Endothelial cell of umbilical vein (primary cell): ENCODE measurements around the gene SMARCAL1. TPM values are rescaled to one million over a fixed set of nuclear protein-coding genes. Genes with fewer than 3 reads are reported as not detected.

Source experiments
- BruUV-seq: library from RNA; stranded (reverse); fragments of 400-500 nt; replicated peaks from 2 replicates; lab custom pipeline; 2021; lab: Mats Ljungman, UMichigan
- CTCF ChIA-PET: fragments of 300-600, 350-600 bp; sonication (Branson Sonifier 250); formaldehyde crosslinking; loops from one replicate; lab custom pipeline; 2021; ENCODE audit warnings: antibody characterized with exemption, inconsistent platforms; lab: Charles Lee
- POLR2A ChIA-PET: fragments of 300-600, 350-600 bp; sonication (Branson Sonifier 250); formaldehyde crosslinking; loops from one replicate; lab custom pipeline; 2021; ENCODE audit warnings: antibody characterized with exemption, inconsistent platforms; lab: Charles Lee
- DNase-seq: peaks from one replicate; pipeline ENCODE4 v3.0.0-alpha.2; 2011; ENCODE audit warnings: low read depth, low spot score
- FAIRE-seq: peaks from 2 replicates; lab custom pipeline; 2011; peaks lifted over from hg19 to GRCh38; lab: Jason Lieb, UNC
- H2AFZ ChIP-seq: 2 replicates; pipeline ENCODE4 v1.6.0; 2012; ENCODE audit warnings: low read depth, low read length, control low read depth, inconsistent platforms
- H3K27ac ChIP-seq: 2 replicates; pipeline ENCODE4 v1.5.1; 2011; ENCODE audit warnings: low read depth, mild to moderate bottlenecking, control low read depth, low read length, moderate library complexity; ENCODE audit not compliant: insufficient read depth
- H3K27me3 ChIP-seq, 2 experiments: 2 replicates each; pipeline versions ENCODE4 v1.6.0 to v1.6.1; 2011; ENCODE audit warnings: low read length in 2 of 2, mixed read lengths in 1 of 2; ENCODE audit not compliant: control insufficient read depth in 2 of 2, insufficient read depth in 2 of 2
- H3K36me3 ChIP-seq, 2 experiments: 2 replicates in 1 of 2; 3 replicates in 1 of 2; pipeline ENCODE4 v1.5.1; 2011; ENCODE audit warnings: low read length in 2 of 2, mild to moderate bottlenecking in 1 of 2, moderate library complexity in 1 of 2; ENCODE audit not compliant: control insufficient read depth in 2 of 2, insufficient read depth in 2 of 2; ENCODE audit errors: extremely low read depth in 1 of 2
- H3K4me1 ChIP-seq: 3 replicates; pipeline ENCODE4 v1.5.1; 2011; ENCODE audit warnings: mild to moderate bottlenecking, low read length; ENCODE audit not compliant: control insufficient read depth, insufficient read depth; ENCODE audit errors: extremely low read depth
- H3K4me2 ChIP-seq: 2 replicates; pipeline ENCODE4 v1.6.1; 2011; ENCODE audit warnings: low read length, control low read depth, mixed read lengths; ENCODE audit not compliant: insufficient read depth
- H3K4me3 ChIP-seq, 3 experiments: fragments of 200-600 bp in 1 of 3; sonication (generic), shearing (Covaris generic) in 1 of 3; replicated peaks in 1 of 3; 2 replicates each; pipeline ENCODE4 v1.5.1; 2011 to 2016; ENCODE audit warnings: control low read depth in 3 of 3, low read length in 3 of 3, mild to moderate bottlenecking in 2 of 3, inconsistent platforms in 1 of 3, low read depth in 1 of 3, moderate library complexity in 1 of 3; ENCODE audit not compliant: insufficient read depth in 1 of 3
- H3K79me2 ChIP-seq: 2 replicates; pipeline ENCODE4 v1.6.0; 2012; ENCODE audit warnings: low read length, inconsistent platforms; ENCODE audit not compliant: control insufficient read depth, insufficient read depth
- H3K9ac ChIP-seq: replicated peaks from 2 replicates; pipeline ENCODE3; 2011; ENCODE audit warnings: low read length, control low read depth; ENCODE audit not compliant: insufficient read depth; ENCODE audit errors: extremely low read depth
- H3K9me1 ChIP-seq: replicated peaks from 3 replicates; pipeline ENCODE4 v1.6.0; 2011; ENCODE audit warnings: mild to moderate bottlenecking, low read length; ENCODE audit not compliant: control insufficient read depth, insufficient read depth; ENCODE audit errors: extremely low read depth
- H3K9me3 ChIP-seq: replicated peaks from 2 replicates; pipeline ENCODE4 v1.5.1; 2012; ENCODE audit warnings: low read length, inconsistent platforms; ENCODE audit not compliant: control insufficient read depth, insufficient read depth
- H4K20me1 ChIP-seq: replicated peaks from 2 replicates; pipeline ENCODE3; 2011; ENCODE audit warnings: mild to moderate bottlenecking, low read length; ENCODE audit not compliant: control insufficient read depth, insufficient read depth; ENCODE audit errors: extremely low read depth
- CTCF ChIP-seq, 2 donors: IDR thresholded peaks; 1 replicate in 1 of 2; 2 replicates in 1 of 2; pipeline ENCODE4 v1.5.1; 2011; ENCODE audit warnings: low read length in 2 of 2, mild to moderate bottlenecking in 2 of 2, moderate library complexity in 2 of 2, control low read depth in 1 of 2, inconsistent platforms in 1 of 2, low read depth in 1 of 2; ENCODE audit not compliant: insufficient read depth in 1 of 2; ENCODE audit errors: extremely low read depth in 1 of 2
- EZH2 ChIP-seq: IDR thresholded peaks from 2 replicates; pipeline ENCODE4 v1.6.1; 2012; ENCODE audit warnings: borderline replicate concordance, low read depth, mild to moderate bottlenecking, moderate library complexity, low read length, inconsistent platforms; ENCODE audit not compliant: severe bottlenecking
- FOS ChIP-seq: IDR thresholded peaks from 2 replicates; pipeline ENCODE4 v1.6.1; 2011; ENCODE audit warnings: mild to moderate bottlenecking, low read length, moderate library complexity, borderline replicate concordance; ENCODE audit not compliant: insufficient read depth
- GATA2 ChIP-seq: IDR thresholded peaks from 2 replicates; pipeline ENCODE4 v1.7.0; 2011; ENCODE audit warnings: low read depth, mild to moderate bottlenecking, moderate library complexity, mixed read lengths, low read length; ENCODE audit not compliant: insufficient read length, insufficient read depth
- JUN ChIP-seq: IDR thresholded peaks from 2 replicates; pipeline ENCODE4 v1.6.1; 2011; ENCODE audit warnings: borderline replicate concordance, low read depth; ENCODE audit not compliant: insufficient read length, insufficient read depth
- MAX ChIP-seq: IDR thresholded peaks from 2 replicates; pipeline ENCODE4 v1.6.1; 2011; ENCODE audit not compliant: insufficient read depth, insufficient read length
- MYC ChIP-seq: IDR thresholded peaks from one replicate; pipeline ENCODE4 v1.6.1; 2011; ENCODE audit warnings: mild to moderate bottlenecking, low read depth, low read length
- POLR2A ChIP-seq: IDR thresholded peaks from 2 replicates; pipeline ENCODE4 v1.6.1; 2012; ENCODE audit warnings: low read depth, mild to moderate bottlenecking, control low read depth, low read length
- POLR2AphosphoS5 ChIP-seq: IDR thresholded peaks from 2 replicates; pipeline ENCODE4 v1.6.1; 2012; ENCODE audit warnings: low read depth, mild to moderate bottlenecking, control low read depth, low read length, moderate library complexity; ENCODE audit not compliant: insufficient read depth
- dilution Hi-C: fragments of 300-500 bp; cut with MboI; formaldehyde crosslinking; loops from one replicate; pipeline ENCODE4 v1.15.0; 2019; ENCODE audit warnings: low sequenced_read_pairs; ENCODE audit not compliant: extremely low pct_ligation_motif_present
- intact Hi-C: fragments of 100-400 bp; cut with micrococcal nuclease; formaldehyde crosslinking; loops from one replicate; pipeline ENCODE4 v1.10.0; 2022
- polyA plus RNA-seq, 4 experiments: library from polyadenylated mRNA; depleted of rRNA in 3 of 4; stranded (reverse) in 3 of 4; unstranded in 1 of 4; fragments of >200 nt; gene quantifications; 2 replicates each; pipeline versions ENCODE4 v1.2.1 to v1.2.3, GENCODE V29; 2011 to 2012; ENCODE audit warnings: missing spikeins in 1 of 4
- total RNA-seq: library from RNA; stranded (reverse); gene quantifications from 2 replicates; pipeline ENCODE4 v1.2.3, GENCODE V29; 2021

SMARCAL1 gene
- total and polyA plus RNA-seq, 2 donors (not counting 3 experiments of a cell fraction or from before 2014, with no cell fraction given), result 25.4 to 30.7 TPM

- Histone ChIP-seq H3K4me3 (no peak overlapping the region), H3K27ac (no peak overlapping the region), H3K36me3 (no peaks in the 10 kb centered on the region), H3K27me3 (no peaks in the 10 kb centered on the region), H2AFZ (no peak overlapping the region), H3K79me2 (no peaks in the 10 kb centered on the region), H3K9me1 (no peaks in the 10 kb centered on the region), H3K4me1 (no peaks in the 10 kb centered on the region), H3K9ac (no peak overlapping the region), H3K9me3 (no peaks in the 10 kb centered on the region), H4K20me1 (no peaks in the 10 kb centered on the region), H3K4me2 (no peak overlapping the region)
- no peak for DNase-seq
- TF ChIP-seq EZH2 (no peak), MAX (no peak), POLR2A (no peak), JUN (no peak), FOS (no peak), GATA2 (no peak), MYC (no peak)
- no peak for FAIRE-seq
- BruUV-seq, result no TSS peak
- dilution Hi-C loops (loop anchor here (10.0 kb wide), 1 partner anchor 127 kb away; no protein-coding TSS in a partner anchor), intact Hi-C loops (no loop called here)
- POLR2A ChIA-PET, result no interaction called here
- CTCF ChIA-PET, result interaction anchor here (2.2 to 13.2 kb wide), 2 partner anchors 8 to 136 kb away, joined by 11 to 583 read pairs; no protein-coding TSS in a partner anchor
These were observed 115.3 kb downstream of the SMARCAL1 start for GRCh38 chr2:216527600-216527999.

- H3K9ac ChIP-seq, result no peak overlapping the region
- H4K20me1 ChIP-seq, result no peaks in the 10 kb centered on the region
- intact Hi-C loops (no loop called here), dilution Hi-C loops (no loop called here)
- H3K79me2 ChIP-seq, result no peaks in the 10 kb centered on the region
- no peaks in the 10 kb centered on the region for H3K36me3 ChIP-seq
- H3K4me2 ChIP-seq, result no peak overlapping the region
- CTCF ChIA-PET, result interaction anchor here (0.9 to 2.8 kb wide), 4 partner anchors 13 to 634 kb away, joined by 3 to 26 read pairs (median 3); no protein-coding TSS in a partner anchor
- no peaks in the 10 kb centered on the region for H3K9me1 ChIP-seq
- no peaks in the 10 kb centered on the region for H3K27me3 ChIP-seq
- TF ChIP-seq FOS, result no peak
- no peak for TF ChIP-seq JUN
- TF ChIP-seq MAX, result no peak
- TF ChIP-seq CTCF (IDR thresholded peaks at IDR 0.05; ENCODE audit: extremely low read depth in 1 of 2, insufficient read depth in 1 of 2, low read depth in 1 of 2, low read length in 2 of 2), result no peak
- no peak for TF ChIP-seq EZH2
- no peak for TF ChIP-seq POLR2AphosphoS5
- no peak for TF ChIP-seq POLR2A
- TF ChIP-seq MYC, result no peak
- no peak for TF ChIP-seq GATA2
- POLR2A ChIA-PET, result no interaction called here
- H3K4me3 ChIP-seq, result no peak overlapping the region
- BruUV-seq, result no TSS peak
- H3K4me1 ChIP-seq, result peaks cover 25% of the 10 kb centered on the region
- DNase-seq (peak; percentile 42), FAIRE-seq (no peak)
- no peaks in the 10 kb centered on the region for H3K9me3 ChIP-seq
- H2AFZ ChIP-seq, result no peak overlapping the region
- no peak overlapping the region for H3K27ac ChIP-seq
These were observed 120.3 kb downstream of the SMARCAL1 start for GRCh38 chr2:216532562-216532961.
